Measurements from ENCODE around the gene CALCOCO1.
"Not testable (repeated sequence)": the region's sequence is repeated elsewhere in the genome, so short reads cannot be mapped to it uniquely, and the experiment has no call there.

Gene CALCOCO1, protein sequence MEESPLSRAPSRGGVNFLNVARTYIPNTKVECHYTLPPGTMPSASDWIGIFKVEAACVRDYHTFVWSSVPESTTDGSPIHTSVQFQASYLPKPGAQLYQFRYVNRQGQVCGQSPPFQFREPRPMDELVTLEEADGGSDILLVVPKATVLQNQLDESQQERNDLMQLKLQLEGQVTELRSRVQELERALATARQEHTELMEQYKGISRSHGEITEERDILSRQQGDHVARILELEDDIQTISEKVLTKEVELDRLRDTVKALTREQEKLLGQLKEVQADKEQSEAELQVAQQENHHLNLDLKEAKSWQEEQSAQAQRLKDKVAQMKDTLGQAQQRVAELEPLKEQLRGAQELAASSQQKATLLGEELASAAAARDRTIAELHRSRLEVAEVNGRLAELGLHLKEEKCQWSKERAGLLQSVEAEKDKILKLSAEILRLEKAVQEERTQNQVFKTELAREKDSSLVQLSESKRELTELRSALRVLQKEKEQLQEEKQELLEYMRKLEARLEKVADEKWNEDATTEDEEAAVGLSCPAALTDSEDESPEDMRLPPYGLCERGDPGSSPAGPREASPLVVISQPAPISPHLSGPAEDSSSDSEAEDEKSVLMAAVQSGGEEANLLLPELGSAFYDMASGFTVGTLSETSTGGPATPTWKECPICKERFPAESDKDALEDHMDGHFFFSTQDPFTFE

DNA sequence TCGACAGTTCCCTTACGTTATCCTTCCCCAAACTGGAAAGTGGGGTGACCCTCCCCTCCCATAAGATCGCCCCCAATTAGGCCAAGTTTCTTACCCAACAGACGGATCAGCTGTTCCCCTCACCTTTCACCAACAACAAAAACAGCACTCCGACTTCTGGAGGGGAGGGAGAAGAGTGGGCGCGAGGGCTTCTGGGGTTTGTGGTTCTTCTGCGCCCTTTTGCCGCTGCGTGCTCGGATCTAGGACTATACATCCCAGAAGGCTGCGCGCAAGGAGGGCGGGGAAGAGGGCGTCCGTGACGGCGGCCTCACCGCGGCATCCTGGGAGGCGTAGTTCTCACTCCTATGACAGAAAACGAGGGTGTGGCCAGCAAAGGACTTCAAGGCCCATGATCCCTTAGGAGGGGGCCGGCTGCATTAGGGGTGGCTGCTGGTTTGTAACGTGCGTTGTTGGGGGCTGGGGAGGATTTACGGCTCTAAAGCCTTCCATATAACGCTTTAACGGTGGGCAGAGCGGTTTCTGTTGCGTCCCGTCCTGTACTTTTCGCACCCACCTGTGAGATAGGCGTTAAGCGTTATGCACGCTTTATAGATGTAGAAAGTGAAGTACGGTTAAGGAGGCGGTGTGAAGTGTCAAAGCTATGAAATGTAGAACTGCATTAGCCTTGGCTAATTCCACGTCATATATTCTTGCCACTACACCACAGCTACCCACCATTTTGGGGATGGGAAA is at the start of gene CALCOCO1:
CALCOCO1 (minus strand) TSS at position 143 of the 732 bp plus-strand sequence. CDS start 2,210 bp downstream, outside the sequence.
- DNase-seq (ENCODE audit: low spot score in 2 of 2), result peak; percentile 90 to 93
- peak within 1 kb of the TSS; percentile 88 for H3K4me3 Mint-ChIP-seq
- peak; percentile 97 for ATAC-seq (ENCODE audit: low read depth)
- H3K27me3 Mint-ChIP-seq, result no peaks in the 10 kb centered on the region
- H3K27ac Mint-ChIP-seq, result peak within 1 kb of the TSS; percentile 73
- H3K9me3 Mint-ChIP-seq, result no peaks in the 10 kb centered on the region
- H3K36me3 Mint-ChIP-seq, result peaks cover 17% of the 10 kb centered on the region
- H3K4me1 Mint-ChIP-seq, result peaks cover 11% of the 10 kb centered on the region

DNA sequence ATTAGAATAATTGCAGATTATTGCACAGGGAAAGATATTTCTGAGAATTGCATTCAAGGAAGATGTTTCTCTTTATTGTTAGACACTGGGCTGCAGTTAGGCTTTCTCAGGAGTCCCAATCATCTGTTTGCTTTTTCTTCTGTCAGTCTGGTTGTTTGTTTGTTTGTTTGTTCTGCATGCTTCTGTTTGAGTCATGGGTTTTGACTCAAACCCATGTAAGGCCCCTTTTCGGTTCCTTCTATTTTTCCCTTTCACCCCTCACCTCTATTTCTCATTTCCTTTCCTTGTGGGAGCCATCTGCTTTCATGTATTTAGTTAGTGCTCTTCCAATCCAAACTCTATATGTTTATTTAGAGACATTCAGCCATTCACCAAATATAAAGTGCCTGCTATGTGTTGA is 49.6 kb upstream of the CALCOCO1 start:
- no peaks in the 10 kb centered on the region for H3K4me1 Mint-ChIP-seq
- DNase-seq (ENCODE audit: low spot score in 2 of 2), result no peak

DNA sequence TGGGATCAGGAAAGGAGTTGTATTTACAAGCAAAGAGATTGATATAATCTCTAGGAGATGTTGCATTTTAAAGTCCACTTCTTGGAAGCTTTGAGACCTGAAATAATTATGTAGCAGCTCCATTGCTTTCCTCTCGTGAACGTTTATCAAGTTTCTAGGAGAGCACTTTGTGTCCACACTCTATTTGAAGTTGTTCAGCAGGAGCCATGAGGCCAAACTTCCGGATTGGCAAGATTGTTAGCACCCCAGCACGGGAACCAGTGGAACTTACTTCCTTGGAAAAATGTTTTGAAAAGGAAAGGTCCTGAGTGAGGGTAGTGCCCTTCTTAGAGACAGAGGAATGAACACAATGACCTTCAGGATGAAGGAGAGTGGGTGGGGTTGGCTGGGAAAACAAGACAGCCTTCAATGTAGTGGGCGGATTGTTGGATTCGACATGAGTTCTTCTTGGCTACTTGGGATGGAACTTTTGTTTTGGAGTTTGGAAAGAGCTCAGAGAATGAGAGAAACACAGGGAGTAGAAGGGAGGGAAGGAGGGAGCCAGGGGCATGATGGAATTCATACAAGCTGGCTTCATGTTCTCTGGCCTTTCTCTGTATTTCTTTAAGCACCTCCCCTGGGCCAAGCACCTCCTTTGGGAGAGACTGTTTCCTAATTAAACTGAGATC is 48.4 kb upstream of the CALCOCO1 start:
- H3K27ac Mint-ChIP-seq, result no peak overlapping the region
- DNase-seq (ENCODE audit: low spot score in 2 of 2), result no peak
- H3K4me1 Mint-ChIP-seq, result no peaks in the 10 kb centered on the region
- no peaks in the 10 kb centered on the region for H3K9me3 Mint-ChIP-seq
- peaks cover 4% of the 10 kb centered on the region for H3K27me3 Mint-ChIP-seq
- no peak overlapping the region for H3K4me3 Mint-ChIP-seq
- H3K36me3 Mint-ChIP-seq, result no peaks in the 10 kb centered on the region
- no peak for ATAC-seq (ENCODE audit: low read depth)

More for the DNA sequence above, 49.6 kb upstream of the CALCOCO1 start:
- Mint-ChIP-seq H3K4me3 (no peak overlapping the region), H3K9me3 (no peaks in the 10 kb centered on the region), H3K36me3 (no peaks in the 10 kb centered on the region), H3K27me3 (peaks cover 7% of the 10 kb centered on the region), H3K27ac (no peak overlapping the region)
- no peak for ATAC-seq (ENCODE audit: low read depth)

DNA sequence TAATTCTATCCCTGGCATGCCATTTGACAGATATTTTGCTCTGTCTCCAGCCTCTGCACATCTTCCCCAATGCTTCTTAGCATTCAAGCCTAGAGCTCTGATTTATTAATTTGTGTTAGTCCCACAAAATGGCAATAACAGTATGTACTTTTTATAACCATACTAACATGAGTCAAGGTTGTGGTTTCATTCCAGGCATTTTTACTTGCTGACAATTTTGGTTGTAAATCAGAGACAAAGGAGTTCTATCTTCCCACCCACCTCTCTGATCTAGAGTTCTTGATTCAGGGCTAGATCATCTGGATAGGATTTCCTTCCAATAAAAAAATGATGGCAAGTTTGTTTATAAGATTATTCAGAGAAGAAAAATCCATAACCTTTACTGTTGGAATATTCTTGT is 43.0 kb upstream of the CALCOCO1 start:
- Mint-ChIP-seq H3K36me3 (no peaks in the 10 kb centered on the region), H3K27me3 (peaks cover 16% of the 10 kb centered on the region)

DNA sequence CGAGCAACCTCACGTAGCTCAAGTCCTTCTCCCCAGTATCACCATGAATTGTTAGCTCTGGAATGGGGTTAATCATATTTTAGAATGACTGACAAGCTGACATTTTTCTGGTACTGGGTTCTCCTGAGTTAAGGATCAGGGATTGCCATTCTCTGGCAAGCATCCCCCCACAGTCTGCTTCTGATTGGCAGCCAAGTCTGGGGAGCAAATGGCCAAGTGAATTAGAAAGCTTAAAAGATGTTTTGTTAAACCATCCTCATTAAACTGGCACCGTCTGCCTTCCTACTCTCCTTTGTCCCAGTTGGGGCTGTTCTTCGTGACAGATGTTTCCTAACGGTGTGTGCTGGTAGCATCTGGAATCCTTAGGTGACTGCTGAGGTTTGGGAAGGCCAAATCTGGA is 41.7 kb upstream of the CALCOCO1 start:
- Mint-ChIP-seq H3K9me3 (no peaks in the 10 kb centered on the region), H3K27ac (no peak overlapping the region), H3K36me3 (no peaks in the 10 kb centered on the region), H3K27me3 (peaks cover 20% of the 10 kb centered on the region), H3K4me3 (no peak overlapping the region), H3K4me1 (no peaks in the 10 kb centered on the region)
- DNase-seq (ENCODE audit: low spot score in 2 of 2), result no peak
- ATAC-seq (ENCODE audit: low read depth), result no peak

More for the DNA sequence above, 43.0 kb upstream of the CALCOCO1 start:
- H3K9me3 Mint-ChIP-seq, result no peaks in the 10 kb centered on the region
- no peak overlapping the region for H3K27ac Mint-ChIP-seq
- DNase-seq (ENCODE audit: low spot score in 2 of 2), result no peak
- no peaks in the 10 kb centered on the region for H3K4me1 Mint-ChIP-seq
- ATAC-seq (ENCODE audit: low read depth), result no peak
- no peak overlapping the region for H3K4me3 Mint-ChIP-seq

DNA sequence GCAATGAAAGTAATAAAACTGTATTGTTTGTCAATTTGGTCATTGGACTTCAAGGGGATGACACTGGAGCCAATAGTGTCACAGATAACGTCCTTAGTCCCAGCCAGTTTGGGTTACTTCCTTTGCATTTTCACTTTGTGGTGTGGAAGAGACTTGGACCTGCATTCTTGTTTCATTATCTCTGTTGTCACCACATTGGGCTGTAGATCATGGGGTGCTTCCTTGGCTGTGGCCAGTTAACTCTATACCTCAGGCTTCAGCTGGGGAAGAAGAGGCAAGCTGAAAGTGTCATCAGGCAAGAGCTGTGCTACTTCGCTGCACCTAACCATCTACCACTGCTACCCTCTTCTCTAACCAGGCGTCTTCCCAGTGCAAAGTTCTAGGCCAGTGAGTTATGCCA is 39.6 kb upstream of the CALCOCO1 start:
- ATAC-seq (ENCODE audit: low read depth) (no peak), DNase-seq (ENCODE audit: low spot score in 2 of 2) (no peak)
- H3K4me3 Mint-ChIP-seq, result no peak overlapping the region
- no peaks in the 10 kb centered on the region for H3K9me3 Mint-ChIP-seq
- peaks cover 29% of the 10 kb centered on the region for H3K27me3 Mint-ChIP-seq
- peaks cover 3% of the 10 kb centered on the region for H3K36me3 Mint-ChIP-seq
- no peaks in the 10 kb centered on the region for H3K4me1 Mint-ChIP-seq
- H3K27ac Mint-ChIP-seq, result no peak overlapping the region

DNA sequence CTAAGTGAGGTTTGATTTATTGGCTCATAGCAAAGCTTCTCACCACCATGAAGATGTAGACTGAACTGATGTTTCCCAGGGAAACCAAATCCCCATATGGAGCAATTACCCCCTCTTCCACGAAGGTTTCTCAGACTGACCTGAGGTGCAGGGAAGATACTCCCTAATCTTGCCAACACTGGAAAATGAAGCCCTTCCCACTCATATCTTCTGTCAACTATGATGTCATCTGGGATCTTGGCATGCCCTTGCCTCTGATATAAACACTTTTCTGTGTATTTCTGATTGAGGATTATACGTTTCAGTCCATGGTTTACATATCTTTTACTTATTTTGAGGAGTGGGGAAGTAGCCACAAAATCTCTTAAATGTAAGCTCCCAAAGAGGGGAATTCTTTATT is 38.6 kb upstream of the CALCOCO1 start:
- Mint-ChIP-seq H3K36me3 (peaks cover 3% of the 10 kb centered on the region), H3K4me1 (no peaks in the 10 kb centered on the region), H3K27me3 (peaks cover 35% of the 10 kb centered on the region), H3K9me3 (no peaks in the 10 kb centered on the region), H3K27ac (no peak overlapping the region), H3K4me3 (no peak overlapping the region)
- no peak for ATAC-seq (ENCODE audit: low read depth)
- no peak for DNase-seq (ENCODE audit: low spot score in 2 of 2)

DNA sequence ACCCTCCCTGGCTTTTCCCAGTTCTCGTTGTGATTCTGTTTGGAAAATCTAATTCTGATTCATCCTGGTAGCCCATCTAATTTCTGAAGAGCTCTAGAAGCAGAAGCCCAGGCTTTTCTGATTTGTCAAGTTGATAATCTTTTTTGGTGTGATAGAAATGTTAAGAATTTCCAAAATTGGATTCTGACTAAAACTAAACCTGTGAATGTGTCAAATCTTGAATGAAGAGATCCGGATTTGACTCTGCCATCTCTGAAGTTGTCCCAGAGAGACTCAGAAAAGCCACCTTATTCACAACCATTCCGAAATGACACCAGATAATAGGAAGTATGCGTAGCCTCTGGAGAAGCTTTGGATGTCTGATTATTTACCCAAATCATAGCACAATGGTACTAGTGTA is 37.4 kb upstream of the CALCOCO1 start:
- DNase-seq (ENCODE audit: low spot score in 2 of 2), result no peak
- ATAC-seq (ENCODE audit: low read depth), result no peak
- H3K9me3 Mint-ChIP-seq, result no peaks in the 10 kb centered on the region
- H3K4me3 Mint-ChIP-seq, result no peak overlapping the region
- H3K36me3 Mint-ChIP-seq, result peaks cover 3% of the 10 kb centered on the region
- H3K27me3 Mint-ChIP-seq, result peaks cover 43% of the 10 kb centered on the region
- H3K4me1 Mint-ChIP-seq, result no peaks in the 10 kb centered on the region
- H3K27ac Mint-ChIP-seq, result no peak overlapping the region

DNA sequence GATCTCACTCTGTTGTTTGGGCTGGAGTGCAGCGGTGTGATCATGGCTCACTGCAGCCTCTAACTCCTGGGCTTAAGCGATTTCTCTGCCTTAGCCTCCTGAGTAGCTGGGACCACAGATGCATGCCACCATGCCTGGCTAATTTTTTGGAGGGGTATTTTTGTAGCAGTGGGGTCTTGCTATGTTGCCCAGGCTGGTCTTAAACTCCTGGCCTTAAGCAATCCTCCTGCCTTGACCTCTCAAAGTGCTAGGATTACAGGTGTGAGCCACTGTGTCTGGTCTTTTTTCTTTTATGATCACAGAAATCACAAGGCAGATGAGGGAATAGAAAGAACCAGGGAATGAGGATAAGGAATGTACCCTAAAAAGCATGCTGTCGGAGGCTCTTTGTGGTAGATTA is 35.5 kb upstream of the CALCOCO1 start:
- ATAC-seq (ENCODE audit: low read depth); H3K4me3 Mint-ChIP-seq; H3K9me3 Mint-ChIP-seq; H3K36me3 Mint-ChIP-seq; DNase-seq (ENCODE audit: low spot score in 2 of 2); H3K27ac Mint-ChIP-seq; H3K4me1 Mint-ChIP-seq: not testable (repeated sequence)
- H3K27me3 Mint-ChIP-seq, result peaks cover 54% of the 10 kb centered on the region

DNA sequence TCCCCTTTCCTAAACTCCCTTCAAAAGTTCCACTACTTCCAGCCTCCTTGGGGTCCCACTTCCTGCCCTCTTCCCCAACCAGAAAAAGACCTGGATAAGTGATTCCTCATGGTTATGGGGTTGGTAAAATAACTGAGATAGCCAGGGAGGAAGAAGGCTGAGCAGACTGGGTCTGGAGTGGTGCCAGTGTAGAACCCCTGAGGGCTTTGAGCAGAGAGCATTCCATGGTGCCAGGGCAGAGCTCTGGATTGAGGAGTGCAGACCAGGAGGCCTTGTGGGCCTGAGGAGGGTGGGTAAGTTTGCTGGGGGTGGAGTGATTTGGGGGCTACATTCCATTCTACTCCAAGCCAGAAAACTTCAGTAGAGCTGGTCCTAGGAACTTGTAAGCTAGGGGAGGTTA is 34.1 kb upstream of the CALCOCO1 start:
- Mint-ChIP-seq H3K4me1 (peaks cover 14% of the 10 kb centered on the region), H3K36me3 (peaks cover 3% of the 10 kb centered on the region), H3K27me3 (peaks cover 44% of the 10 kb centered on the region), H3K27ac (no peak overlapping the region), H3K9me3 (no peaks in the 10 kb centered on the region), H3K4me3 (no peak overlapping the region)
- no peak for DNase-seq (ENCODE audit: low spot score in 2 of 2)
- ATAC-seq (ENCODE audit: low read depth), result no peak

DNA sequence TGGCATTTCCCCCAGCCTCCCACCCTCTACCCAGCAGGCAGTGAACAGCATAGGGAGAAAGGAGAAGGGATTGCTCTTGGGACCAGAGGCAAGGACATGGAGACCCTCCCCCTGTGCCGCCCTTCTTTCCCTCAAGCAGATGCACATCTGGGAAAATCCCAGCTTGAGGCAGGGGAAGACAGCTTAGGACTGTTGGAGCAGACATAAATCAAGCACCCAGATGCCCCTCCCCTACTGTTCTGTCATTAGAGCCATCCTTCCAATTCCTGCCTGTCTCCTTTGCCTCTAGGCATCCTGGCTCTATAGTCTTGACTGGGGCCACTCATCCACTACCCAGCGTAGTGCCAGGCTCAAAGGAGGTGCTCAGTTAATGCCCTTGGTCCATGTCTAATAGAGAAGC is 32.0 kb upstream of the CALCOCO1 start:
- Mint-ChIP-seq H3K27me3 (peaks cover 34% of the 10 kb centered on the region), H3K27ac (no peak overlapping the region), H3K36me3 (peaks cover 3% of the 10 kb centered on the region), H3K4me1 (peaks cover 18% of the 10 kb centered on the region), H3K4me3 (no peak overlapping the region), H3K9me3 (no peaks in the 10 kb centered on the region)
- no peak for ATAC-seq (ENCODE audit: low read depth)
- DNase-seq (ENCODE audit: low spot score in 2 of 2), result no peak

DNA sequence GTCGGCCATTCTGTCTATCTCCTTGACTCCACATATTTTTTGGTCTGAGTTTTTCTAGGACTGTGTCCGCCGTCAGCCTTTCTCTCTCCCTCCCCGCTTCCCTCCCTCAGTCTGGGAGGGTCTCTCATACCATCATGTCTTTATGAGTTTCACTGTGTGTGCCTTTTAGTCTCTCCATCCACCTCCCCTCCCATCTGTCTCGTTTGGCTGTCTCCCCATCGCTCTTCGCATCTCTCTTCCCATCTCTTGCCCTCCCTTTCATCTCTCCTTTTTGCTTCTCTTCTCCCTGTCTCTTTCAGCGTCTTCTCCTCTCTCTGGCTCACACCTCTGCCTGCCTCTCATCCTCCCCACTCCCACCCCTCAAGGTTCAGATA is 31.5 kb upstream of the CALCOCO1 start:
- ATAC-seq (ENCODE audit: low read depth) (no peak), DNase-seq (ENCODE audit: low spot score in 2 of 2) (no peak)
- Mint-ChIP-seq H3K27me3 (peaks cover 33% of the 10 kb centered on the region), H3K4me3 (no peak overlapping the region), H3K27ac (no peak overlapping the region), H3K4me1 (peaks cover 18% of the 10 kb centered on the region), H3K36me3 (peaks cover 3% of the 10 kb centered on the region), H3K9me3 (no peaks in the 10 kb centered on the region)

DNA sequence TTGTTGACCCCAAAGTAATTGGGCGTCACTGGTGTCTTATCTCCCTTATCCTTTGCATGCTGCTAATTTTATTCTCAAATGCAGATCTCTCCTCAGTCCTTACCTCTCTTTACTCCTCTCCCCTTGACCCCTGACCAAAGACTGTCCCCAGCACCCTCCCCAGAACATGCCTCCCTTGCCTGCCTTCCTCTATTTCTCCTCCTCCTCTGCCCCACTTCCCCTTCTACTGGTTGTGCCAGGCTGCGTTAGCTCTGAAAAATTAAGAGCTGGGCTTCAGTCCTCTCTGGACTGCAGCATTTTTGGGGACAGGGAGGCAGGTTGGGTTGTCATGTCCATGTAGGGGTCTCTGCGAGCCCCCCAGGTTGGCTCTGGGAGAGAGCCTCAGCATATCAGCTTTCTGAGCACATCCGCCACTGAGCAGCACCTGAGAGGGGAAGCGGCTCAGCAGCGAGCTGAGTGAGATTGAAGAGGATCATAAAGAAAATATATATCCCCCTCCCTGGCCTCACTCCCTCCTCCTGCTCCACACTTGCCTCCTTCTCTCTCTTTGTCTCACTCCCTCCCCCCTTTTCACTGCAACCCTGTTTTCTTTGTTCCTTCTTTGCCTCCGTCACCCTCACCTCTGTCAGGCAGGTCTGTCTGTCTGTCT is 31.0 kb upstream of the CALCOCO1 start:
- peaks cover 18% of the 10 kb centered on the region for H3K4me1 Mint-ChIP-seq
- DNase-seq (ENCODE audit: low spot score in 2 of 2) (no peak), ATAC-seq (ENCODE audit: low read depth) (no peak)
- no peak overlapping the region for H3K27ac Mint-ChIP-seq
- H3K36me3 Mint-ChIP-seq, result peaks cover 2% of the 10 kb centered on the region
- no peak overlapping the region for H3K4me3 Mint-ChIP-seq
- no peaks in the 10 kb centered on the region for H3K9me3 Mint-ChIP-seq
- peaks cover 28% of the 10 kb centered on the region for H3K27me3 Mint-ChIP-seq

Data from memory B cell (primary cell).